Measurements from ENCODE around the gene HCAR2. TPM values are rescaled to one million over a fixed set of nuclear protein-coding genes. Genes with fewer than 3 reads are reported as not detected.
"Not testable (repeated sequence)": the region's sequence is repeated elsewhere in the genome, so short reads cannot be mapped to it uniquely, and the experiment has no call there.

Gene HCAR2
- total RNA-seq, 2 experiments from 2014 or later: not detected

DNA sequence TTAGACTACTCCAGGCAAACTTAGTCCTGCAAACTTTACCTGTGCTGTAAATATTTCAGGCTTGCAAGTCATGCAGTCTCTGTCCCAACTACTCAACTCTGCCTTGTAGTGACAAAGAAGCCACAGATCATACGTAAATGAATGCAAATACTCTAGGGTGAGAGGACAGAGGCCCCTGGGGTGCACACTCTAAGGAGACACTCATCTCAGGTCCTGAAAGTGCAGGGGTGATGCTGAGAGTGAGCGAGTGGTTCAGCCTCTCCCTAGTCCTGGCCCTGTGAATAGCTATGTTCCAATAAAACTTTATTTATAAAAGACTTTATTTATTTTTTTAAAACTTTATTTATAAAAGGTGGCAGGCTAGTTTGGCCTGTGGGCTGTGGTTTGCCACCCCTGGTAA lies 34.9 kb downstream of the HCAR2 start:
- Mint-ChIP-seq H3K4me1 (no peaks in the 10 kb centered on the region), H3K36me3 (peaks cover 1% of the 10 kb centered on the region), H3K9me3 (ENCODE audit: low read depth) (no peaks in the 10 kb centered on the region), H3K27ac (no peak overlapping the region), H3K27me3 (peaks cover 4% of the 10 kb centered on the region), H3K4me3 (no peak overlapping the region)
- CTCF ChIA-PET: no interaction called here
- no peak for DNase-seq
- ATAC-seq: no peak

DNA sequence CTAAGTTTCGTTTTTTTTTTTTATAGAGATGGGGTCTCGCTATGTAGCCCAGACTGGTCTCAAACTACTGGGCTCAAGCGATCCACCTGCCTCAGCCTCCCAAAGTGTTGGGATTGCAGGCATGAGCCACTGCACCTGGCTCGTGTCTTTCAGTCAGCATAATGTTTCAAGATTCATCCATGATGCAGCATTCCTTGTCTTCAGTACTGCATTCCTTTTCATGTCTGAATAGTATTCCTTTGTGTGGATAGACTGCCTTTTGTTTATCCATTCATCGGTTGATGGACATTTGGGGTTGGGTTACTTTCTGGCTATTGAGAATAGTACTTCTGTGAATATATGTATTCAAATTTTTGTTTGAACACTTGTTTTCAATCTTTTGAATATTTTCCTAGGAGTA lies 37.4 kb downstream of the HCAR2 start:
- no peaks in the 10 kb centered on the region for H3K27me3 Mint-ChIP-seq
- H3K27ac Mint-ChIP-seq: no peak overlapping the region
- H3K9me3 Mint-ChIP-seq (ENCODE audit: low read depth): no peaks in the 10 kb centered on the region
- ATAC-seq (no peak), DNase-seq (no peak)
- H3K4me3 Mint-ChIP-seq: no peak overlapping the region
- CTCF ChIA-PET: no interaction called here
- H3K4me1 Mint-ChIP-seq: no peaks in the 10 kb centered on the region
- no peaks in the 10 kb centered on the region for H3K36me3 Mint-ChIP-seq

- no peaks in the 10 kb centered on the region for H3K4me1 Mint-ChIP-seq
- DNase-seq (no peak), ATAC-seq (no peak)
- no peaks in the 10 kb centered on the region for H3K9me3 Mint-ChIP-seq (ENCODE audit: low read depth)
- CTCF ChIA-PET: no interaction called here
- H3K27ac Mint-ChIP-seq: no peak overlapping the region
- H3K4me3 Mint-ChIP-seq: no peak overlapping the region
- H3K27me3 Mint-ChIP-seq: no peaks in the 10 kb centered on the region
- H3K36me3 Mint-ChIP-seq: no peaks in the 10 kb centered on the region
These were observed 37.8 kb downstream of the HCAR2 start for GRCh38 chr12:122665349-122665748.

- ATAC-seq (no peak), DNase-seq (no peak)
- H3K9me3 Mint-ChIP-seq (ENCODE audit: low read depth): no peaks in the 10 kb centered on the region
- no peak overlapping the region for H3K27ac Mint-ChIP-seq
- no peaks in the 10 kb centered on the region for H3K36me3 Mint-ChIP-seq
- CTCF ChIA-PET: no interaction called here
- H3K4me3 Mint-ChIP-seq: no peak overlapping the region
- H3K27me3 Mint-ChIP-seq: no peaks in the 10 kb centered on the region
- no peaks in the 10 kb centered on the region for H3K4me1 Mint-ChIP-seq
These were observed 41.2 kb downstream of the HCAR2 start for GRCh38 chr12:122661938-122662337.

DNA sequence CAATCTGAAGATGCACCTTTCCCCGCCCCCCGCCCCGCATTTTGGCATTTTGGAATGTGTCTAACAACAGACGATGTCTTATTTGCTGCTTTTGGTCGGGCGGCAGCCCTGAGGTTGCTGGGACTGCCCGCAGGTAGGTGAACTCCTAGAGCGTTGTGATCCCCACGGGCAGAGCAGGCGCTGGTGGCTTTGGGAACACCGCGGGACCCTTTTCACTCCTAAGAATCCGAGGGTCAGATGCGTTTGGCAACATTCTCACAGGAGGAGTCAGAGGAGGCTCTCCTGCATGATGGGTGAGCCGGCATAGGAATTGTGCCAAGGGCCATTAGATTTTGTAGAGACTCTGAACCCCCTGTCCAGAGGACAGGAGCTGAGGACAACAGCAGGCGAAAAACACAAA lies 41.9 kb downstream of the HCAR2 start:
- DNase-seq (no peak), ATAC-seq (no peak)
- H3K36me3 Mint-ChIP-seq: peaks cover 1% of the 10 kb centered on the region
- no peak overlapping the region for H3K27ac Mint-ChIP-seq
- H3K27me3 Mint-ChIP-seq: no peaks in the 10 kb centered on the region
- H3K4me3 Mint-ChIP-seq: no peak overlapping the region
- no peaks in the 10 kb centered on the region for H3K9me3 Mint-ChIP-seq (ENCODE audit: low read depth)
- CTCF ChIA-PET: no interaction called here
- H3K4me1 Mint-ChIP-seq: no peaks in the 10 kb centered on the region

GRCh38 chr12:122659579-122659978 lies 43.6 kb downstream of the HCAR2 start:
- DNase-seq: no peak
- H3K4me1 Mint-ChIP-seq: no peaks in the 10 kb centered on the region
- no peaks in the 10 kb centered on the region for H3K9me3 Mint-ChIP-seq (ENCODE audit: low read depth)
- peaks cover 1% of the 10 kb centered on the region for H3K36me3 Mint-ChIP-seq
- H3K27me3 Mint-ChIP-seq: no peaks in the 10 kb centered on the region
- CTCF ChIA-PET: no interaction called here
- H3K27ac Mint-ChIP-seq: no peak overlapping the region
- no peak overlapping the region for H3K4me3 Mint-ChIP-seq
- ATAC-seq: no peak

GRCh38 chr12:122656298-122656697 lies 46.9 kb downstream of the HCAR2 start:
- DNase-seq (no peak), ATAC-seq (no peak)
- no peak overlapping the region for H3K4me3 Mint-ChIP-seq
- no peaks in the 10 kb centered on the region for H3K9me3 Mint-ChIP-seq (ENCODE audit: low read depth)
- no peak overlapping the region for H3K27ac Mint-ChIP-seq
- peaks cover 1% of the 10 kb centered on the region for H3K36me3 Mint-ChIP-seq
- H3K4me1 Mint-ChIP-seq: no peaks in the 10 kb centered on the region
- CTCF ChIA-PET: no interaction called here
- H3K27me3 Mint-ChIP-seq: no peaks in the 10 kb centered on the region

- H3K27me3 Mint-ChIP-seq; H3K4me1 Mint-ChIP-seq; CTCF ChIA-PET; H3K27ac Mint-ChIP-seq; ATAC-seq; H3K9me3 Mint-ChIP-seq (ENCODE audit: low read depth); H3K4me3 Mint-ChIP-seq; DNase-seq; H3K36me3 Mint-ChIP-seq: not testable (repeated sequence)
These were observed 49.9 kb downstream of the HCAR2 start for GRCh38 chr12:122653291-122653690.

DNA sequence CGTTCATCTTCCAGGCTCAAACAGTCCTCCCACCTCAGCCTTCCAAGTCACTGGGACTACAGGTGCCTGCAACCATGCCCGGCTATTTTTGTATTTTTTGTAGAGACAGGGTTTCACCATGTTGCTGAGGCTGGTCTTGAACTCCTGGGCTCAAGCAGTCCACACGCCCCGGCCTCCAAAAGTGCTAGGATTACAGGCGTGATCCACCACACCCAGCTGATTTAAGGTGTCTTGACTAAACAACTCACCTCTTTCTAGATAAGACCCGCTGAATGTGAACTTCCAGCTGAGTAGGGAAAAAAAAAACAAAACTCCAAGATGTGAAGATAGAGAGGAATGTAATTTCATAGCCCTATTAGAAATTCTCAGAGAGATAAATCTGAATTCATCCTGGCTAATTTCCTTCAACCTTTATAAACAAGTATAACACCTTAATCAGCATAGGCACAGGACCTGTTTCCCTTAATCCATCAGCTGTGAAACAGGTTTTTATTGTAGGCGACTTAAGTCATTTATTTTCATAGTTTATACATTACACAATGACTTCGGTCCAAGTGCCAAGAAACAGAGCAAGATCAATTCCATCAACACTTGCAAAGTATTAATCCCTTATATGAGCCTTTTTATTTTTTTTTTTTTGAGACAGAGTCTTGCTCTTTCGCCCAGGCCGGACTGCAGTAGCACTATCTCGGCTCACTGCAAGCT lies 51.5 kb downstream of the HCAR2 start:
- H3K9me3 Mint-ChIP-seq (ENCODE audit: low read depth): no peaks in the 10 kb centered on the region
- CTCF ChIA-PET: no interaction called here
- H3K27ac Mint-ChIP-seq: no peak overlapping the region
- peaks cover 4% of the 10 kb centered on the region for H3K36me3 Mint-ChIP-seq
- H3K4me3 Mint-ChIP-seq: no peak overlapping the region
- no peaks in the 10 kb centered on the region for H3K27me3 Mint-ChIP-seq
- DNase-seq (no peak), ATAC-seq (no peak)
- peaks cover 9% of the 10 kb centered on the region for H3K4me1 Mint-ChIP-seq

Other genes starting within 250 kb of the HCAR2 start
- gene ZCCHC8, start 202.4 kb downstream of the HCAR2 start, total RNA-seq: 10 to 100 TPM; 45.2 to 45.3 TPM
- 100 to 1,000 TPM; 102 to 113 TPM for gene RSRC2, start 176.4 kb downstream of the HCAR2 start, total RNA-seq
- gene KNTC1, start 176.1 kb downstream of the HCAR2 start, total RNA-seq: 100 to 1,000 TPM; 129 to 200 TPM
- under 1 TPM in 1 of 2 experiments, not detected in 1; 0.09 TPM for gene HCAR3, start 13.5 kb upstream of the HCAR2 start, total RNA-seq
- under 1 TPM; 0.06 to 0.23 TPM for gene HCAR1, start 27.5 kb upstream of the HCAR2 start, total RNA-seq
- gene DENR, start 49.5 kb upstream of the HCAR2 start, total RNA-seq: 10 to 100 TPM; 50.2 to 65.9 TPM
- gene CCDC62, start 71.2 kb upstream of the HCAR2 start, total RNA-seq: under 1 TPM; 0.26 to 0.67 TPM
- gene HIP1R, start 132.1 kb upstream of the HCAR2 start, total RNA-seq: 10 to 100 TPM; 31.9 to 34.7 TPM
- 10 to 100 TPM; 25.7 to 29.7 TPM for gene VPS37B, start 192.8 kb upstream of the HCAR2 start, total RNA-seq